ENCODE data around the gene HOMER1. TPM values are rescaled to one million over a fixed set of nuclear protein-coding genes. Genes with fewer than 3 reads are reported as not detected.

HOMER1 gene
- total RNA-seq, 1 donor: 6.8 TPM

DNA sequence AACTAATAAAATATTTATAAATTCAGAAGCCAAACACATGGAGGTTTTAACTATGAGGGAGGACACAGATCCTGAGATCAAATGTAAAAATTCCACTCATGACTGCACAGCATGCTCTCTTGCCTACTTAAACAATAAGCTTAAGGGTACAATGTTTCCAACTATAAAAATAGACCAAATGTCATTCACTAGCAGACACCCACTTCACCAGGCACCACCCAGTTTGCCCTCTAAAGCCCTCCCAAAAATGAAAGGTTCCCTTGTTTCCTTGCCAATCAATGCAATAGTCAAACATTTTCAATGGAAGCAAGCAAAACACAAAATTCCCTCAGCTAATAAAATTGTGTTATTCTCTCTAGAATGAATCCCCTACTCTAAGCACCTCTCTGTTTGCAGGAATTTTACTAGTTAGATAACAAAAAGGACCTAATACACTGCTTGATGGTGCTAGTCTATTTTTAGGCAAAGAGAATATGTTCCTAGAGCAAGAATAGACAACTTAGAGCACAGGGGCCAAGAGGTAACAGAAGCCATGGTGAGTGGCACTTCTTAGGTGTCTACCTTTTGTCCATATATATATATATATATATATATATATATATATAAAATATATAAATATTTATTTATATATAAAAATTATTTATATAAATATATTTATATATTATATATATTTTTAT lies 135.3 kb downstream of the HOMER1 start:
- DNase-seq (ENCODE audit: low read depth): no peak
- TF ChIP-seq, protein P1, sequence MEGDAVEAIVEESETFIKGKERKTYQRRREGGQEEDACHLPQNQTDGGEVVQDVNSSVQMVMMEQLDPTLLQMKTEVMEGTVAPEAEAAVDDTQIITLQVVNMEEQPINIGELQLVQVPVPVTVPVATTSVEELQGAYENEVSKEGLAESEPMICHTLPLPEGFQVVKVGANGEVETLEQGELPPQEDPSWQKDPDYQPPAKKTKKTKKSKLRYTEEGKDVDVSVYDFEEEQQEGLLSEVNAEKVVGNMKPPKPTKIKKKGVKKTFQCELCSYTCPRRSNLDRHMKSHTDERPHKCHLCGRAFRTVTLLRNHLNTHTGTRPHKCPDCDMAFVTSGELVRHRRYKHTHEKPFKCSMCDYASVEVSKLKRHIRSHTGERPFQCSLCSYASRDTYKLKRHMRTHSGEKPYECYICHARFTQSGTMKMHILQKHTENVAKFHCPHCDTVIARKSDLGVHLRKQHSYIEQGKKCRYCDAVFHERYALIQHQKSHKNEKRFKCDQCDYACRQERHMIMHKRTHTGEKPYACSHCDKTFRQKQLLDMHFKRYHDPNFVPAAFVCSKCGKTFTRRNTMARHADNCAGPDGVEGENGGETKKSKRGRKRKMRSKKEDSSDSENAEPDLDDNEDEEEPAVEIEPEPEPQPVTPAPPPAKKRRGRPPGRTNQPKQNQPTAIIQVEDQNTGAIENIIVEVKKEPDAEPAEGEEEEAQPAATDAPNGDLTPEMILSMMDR (IDR thresholded peaks at IDR 0.05; ENCODE audit: insufficient read depth, low read length): no peak
- H3K4me3 ChIP-seq (ENCODE audit: low read depth, low read length): no peak overlapping the region

DNA sequence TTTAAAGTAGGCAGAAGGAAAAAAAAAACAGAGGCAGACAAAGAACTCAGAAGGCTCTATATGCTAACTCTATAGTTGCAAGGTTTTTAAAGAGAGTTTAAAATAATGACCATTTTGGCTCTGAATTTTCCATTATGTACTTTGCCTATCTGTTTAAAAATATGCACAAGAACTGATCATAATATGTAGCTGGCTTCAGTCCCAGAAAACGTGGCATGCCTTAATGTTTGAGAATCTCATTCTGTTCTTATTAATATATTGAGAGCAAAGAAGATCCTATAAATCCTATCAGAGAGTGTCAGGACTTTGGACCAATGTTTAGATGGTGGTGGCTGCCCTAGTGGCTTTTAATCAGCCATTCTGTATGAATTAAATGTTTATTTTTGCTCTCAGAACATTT lies 156.5 kb downstream of the HOMER1 start:
- TF ChIP-seq, protein P1 (IDR thresholded peaks at IDR 0.05; ENCODE audit: insufficient read depth, low read length): no peak
- H3K4me3 ChIP-seq (ENCODE audit: low read depth, low read length): no peak overlapping the region
- DNase-seq (ENCODE audit: low read depth): peak; percentile 50

DNA sequence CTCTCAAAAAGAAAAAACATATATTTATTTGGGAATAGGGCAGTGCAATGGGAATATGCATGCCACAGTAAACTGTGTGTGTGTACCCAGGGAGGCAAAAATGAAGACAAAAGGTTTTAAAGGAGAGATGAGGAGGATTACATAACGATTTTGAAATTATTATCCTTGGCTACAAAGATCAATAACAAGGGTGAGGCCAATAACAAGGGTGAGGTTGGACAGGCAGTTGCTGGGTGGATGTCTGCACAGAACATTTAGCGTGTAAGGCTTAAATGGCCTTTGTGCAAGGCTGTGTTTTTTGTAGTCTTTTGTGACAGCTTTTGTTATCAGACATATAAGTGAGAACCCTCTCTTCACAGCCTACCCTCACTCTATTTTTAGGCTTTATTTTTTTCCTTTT lies 164.1 kb downstream of the HOMER1 start:
- H3K4me3 ChIP-seq (ENCODE audit: low read depth, low read length): no peak overlapping the region
- DNase-seq (ENCODE audit: low read depth): no peak
- TF ChIP-seq, protein P1 (IDR thresholded peaks at IDR 0.05; ENCODE audit: insufficient read depth, low read length): no peak

DNA sequence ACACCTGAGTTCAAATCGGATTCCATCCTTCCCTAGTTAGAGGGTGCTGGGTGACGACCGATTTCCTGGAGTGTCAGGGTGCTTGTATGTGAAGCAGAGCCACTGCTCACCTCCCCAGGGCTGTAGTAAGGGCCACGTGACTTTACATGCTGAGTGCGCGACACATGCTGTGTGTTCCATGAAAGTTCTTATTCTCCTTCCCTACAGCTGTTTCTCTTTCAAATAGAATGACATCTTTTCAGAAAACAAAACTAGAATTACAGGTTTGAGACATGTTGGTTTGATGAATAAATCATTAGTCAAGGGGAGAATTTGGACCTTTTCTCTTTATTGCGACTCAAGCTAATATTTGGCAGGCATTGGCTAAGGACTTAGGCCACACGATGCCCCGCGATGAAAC lies 164.9 kb downstream of the HOMER1 start:
- DNase-seq (ENCODE audit: low read depth): no peak

DNA sequence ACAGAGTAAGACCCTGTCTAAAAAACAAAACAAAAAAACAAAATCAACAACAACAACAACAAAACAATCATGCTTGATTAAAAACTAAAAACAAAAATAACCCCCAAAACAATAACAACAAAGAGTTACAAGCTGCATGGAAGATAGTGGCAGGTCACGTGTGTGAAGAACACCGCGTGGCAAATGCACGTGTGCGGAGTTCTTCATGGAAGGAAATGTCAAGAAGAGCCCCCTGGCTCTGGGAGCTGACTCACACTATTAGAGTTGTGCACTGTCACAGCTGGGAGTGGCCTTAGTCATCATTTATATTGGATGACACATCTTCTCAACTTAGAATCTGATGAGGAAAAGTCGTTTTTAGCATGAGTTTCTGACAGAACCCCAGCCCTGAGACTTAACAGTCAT lies 167.5 kb downstream of the HOMER1 start:
- peak; percentile 17 for DNase-seq (ENCODE audit: low read depth)
- TF ChIP-seq, protein P1 (IDR thresholded peaks at IDR 0.05; ENCODE audit: insufficient read depth, low read length): no peak
- H3K4me3 ChIP-seq (ENCODE audit: low read depth, low read length): no peak overlapping the region

More for the DNA sequence above, 164.9 kb downstream of the HOMER1 start:
- TF ChIP-seq, protein P1 (IDR thresholded peaks at IDR 0.05; ENCODE audit: insufficient read depth, low read length): no peak
- no peak overlapping the region for H3K4me3 ChIP-seq (ENCODE audit: low read depth, low read length)

DNA sequence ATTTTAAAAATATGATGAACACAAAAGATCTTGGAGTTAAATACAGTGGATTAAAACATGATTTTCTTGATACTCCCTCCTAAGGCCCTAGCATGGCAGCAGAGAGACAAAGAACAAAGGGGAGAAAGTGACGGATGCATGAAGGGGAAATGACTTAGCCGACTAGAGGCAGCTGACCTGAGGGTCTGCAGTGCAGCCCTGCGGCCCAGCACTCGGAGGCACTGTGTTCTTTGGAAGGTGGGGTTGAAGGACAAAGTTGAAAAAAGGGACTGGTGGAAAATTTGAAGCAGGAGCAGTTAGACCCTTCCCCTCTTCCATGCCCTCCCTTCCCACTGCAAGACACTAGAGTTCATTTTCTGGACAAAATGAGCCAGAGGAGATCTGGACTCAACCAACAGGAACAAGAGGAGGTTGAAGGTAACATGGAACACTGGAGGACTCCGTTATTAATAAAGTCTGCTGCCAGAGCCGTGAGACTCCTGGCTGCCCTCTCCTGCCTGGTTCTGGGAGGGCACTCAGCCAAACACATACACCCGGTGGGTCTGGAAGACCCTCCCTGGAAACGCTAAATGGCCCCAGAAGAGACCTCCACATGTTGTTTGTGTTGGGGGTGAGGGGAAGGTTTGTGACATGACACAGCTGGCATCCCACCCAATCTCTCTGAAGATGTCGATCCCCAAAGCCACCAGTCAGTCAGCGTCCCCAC lies 179.9 kb downstream of the HOMER1 start:
- TF ChIP-seq, protein P1 (IDR thresholded peaks at IDR 0.05; ENCODE audit: insufficient read depth, low read length): no peak
- H3K4me3 ChIP-seq (ENCODE audit: low read depth, low read length): no peak overlapping the region
- no peak for DNase-seq (ENCODE audit: low read depth)

Measured in fibroblast of the aortic adventitia (primary cell).